ENCODE measurements around the gene TRPM6. TPM values are rescaled to one million over a fixed set of nuclear protein-coding genes. Genes with fewer than 3 reads are reported as not detected.
"Not testable (repeated sequence)": the region's sequence is repeated elsewhere in the genome, so short reads cannot be mapped to it uniquely, and the experiment has no call there.

TRPM6 gene
- total and polyA plus RNA-seq, 2 experiments from 2014 or later: not detected

- H3K27me3 ChIP-seq (replicated peaks; ENCODE audit: insufficient read depth): no peaks in the 10 kb centered on the region
- in situ Hi-C loops (cut with MboI): no loop called here
- no peak overlapping the region for H3K4me2 ChIP-seq (ENCODE audit: unreplicated experiment)
- no peak overlapping the region for H3K27ac ChIP-seq
- H3K79me2 ChIP-seq (ENCODE audit: insufficient read depth): no peaks in the 10 kb centered on the region
- H3K9ac ChIP-seq: no peak overlapping the region
- TF ChIP-seq EZH2 (IDR thresholded peaks at IDR 0.05; ENCODE audit: insufficient read depth, poor library complexity, severe bottlenecking): no peak
- no peak for TF ChIP-seq EZH2phosphoT487 (IDR thresholded peaks at IDR 0.05; ENCODE audit: insufficient read depth, low read depth)
- no peaks in the 10 kb centered on the region for H3K4me1 ChIP-seq (ENCODE audit: insufficient read depth)
- no peak for DNase-seq
- H4K20me1 ChIP-seq (ENCODE audit: insufficient read depth): no peaks in the 10 kb centered on the region
- no peaks in the 10 kb centered on the region for H3K9me2 ChIP-seq (ENCODE audit: insufficient read depth)
- 50 to 53% methylated on average over 6 of the region's 6 CpGs for WGBS, 2 experiments (ENCODE audit: low coverage in 1 of 2, low lambda C conversion rate in 2 of 2, missing lambda C conversion rate in 2 of 2)
- no peaks in the 10 kb centered on the region for H3K9me3 ChIP-seq (ENCODE audit: low read depth)
- H3K36me3 ChIP-seq (ENCODE audit: low read depth): no peaks in the 10 kb centered on the region
- no peak overlapping the region for H3K4me3 ChIP-seq
- H2AFZ ChIP-seq: no peak overlapping the region
- no peaks in the 10 kb centered on the region for H3F3A ChIP-seq (ENCODE audit: insufficient read depth)
Measured at GRCh38 chr9:74855072-74855471, 32.6 kb downstream of the TRPM6 start.

- 77 to 81% methylated on average over 5 to 36 of the region's 36 CpGs for WGBS, 2 experiments (ENCODE audit: low coverage in 1 of 2, low lambda C conversion rate in 2 of 2, missing lambda C conversion rate in 2 of 2)
- not testable (repeated sequence) for H3K9me3 ChIP-seq (ENCODE audit: low read depth)
Measured at GRCh38 chr9:74853024-74853423, 34.7 kb downstream of the TRPM6 start.

GRCh38 chr9:74848153-74848525 is 39.6 kb downstream of the TRPM6 start:
- TF ChIP-seq EZH2phosphoT487 (IDR thresholded peaks at IDR 0.05; ENCODE audit: insufficient read depth, low read depth): no peak
- TF ChIP-seq EZH2 (IDR thresholded peaks at IDR 0.05; ENCODE audit: insufficient read depth, poor library complexity, severe bottlenecking): no peak
- Histone ChIP-seq H3K4me1 (ENCODE audit: insufficient read depth) (no peaks in the 10 kb centered on the region), H3K36me3 (ENCODE audit: low read depth) (no peaks in the 10 kb centered on the region), H3K9me3 (ENCODE audit: low read depth) (no peaks in the 10 kb centered on the region), H2AFZ (no peak overlapping the region), H3F3A (ENCODE audit: insufficient read depth) (no peaks in the 10 kb centered on the region), H4K20me1 (ENCODE audit: insufficient read depth) (no peaks in the 10 kb centered on the region), H3K27me3 (replicated peaks; ENCODE audit: insufficient read depth) (no peaks in the 10 kb centered on the region), H3K4me2 (ENCODE audit: unreplicated experiment) (no peak overlapping the region), H3K79me2 (ENCODE audit: insufficient read depth) (no peaks in the 10 kb centered on the region), H3K27ac (no peak overlapping the region), H3K9me2 (ENCODE audit: insufficient read depth) (no peaks in the 10 kb centered on the region), H3K4me3 (no peak overlapping the region), H3K9ac (no peak overlapping the region)
- no peak for DNase-seq
- in situ Hi-C loops (cut with MboI): no loop called here
- WGBS, 2 experiments (ENCODE audit: low coverage in 1 of 2, low lambda C conversion rate in 2 of 2, missing lambda C conversion rate in 2 of 2): 20 to 22% methylated on average over 4 of the region's 4 CpGs

More at GRCh38 chr9:74853024-74853423, 34.7 kb downstream of the TRPM6 start:
- DNase-seq; H3K79me2 ChIP-seq (ENCODE audit: insufficient read depth); H3F3A ChIP-seq (ENCODE audit: insufficient read depth); H3K27me3 ChIP-seq (replicated peaks; ENCODE audit: insufficient read depth); H3K4me3 ChIP-seq; H3K9me2 ChIP-seq (ENCODE audit: insufficient read depth); H3K36me3 ChIP-seq (ENCODE audit: low read depth); in situ Hi-C loops (cut with MboI); H3K4me2 ChIP-seq (ENCODE audit: unreplicated experiment); H4K20me1 ChIP-seq (ENCODE audit: insufficient read depth); H2AFZ ChIP-seq; H3K27ac ChIP-seq; H3K4me1 ChIP-seq (ENCODE audit: insufficient read depth); H3K9ac ChIP-seq: not testable (repeated sequence)

- no peak for DNase-seq
- Histone ChIP-seq H3K4me1 (ENCODE audit: insufficient read depth) (no peaks in the 10 kb centered on the region), H3K27ac (no peak overlapping the region), H3K9me3 (ENCODE audit: low read depth) (no peaks in the 10 kb centered on the region), H3F3A (ENCODE audit: insufficient read depth) (no peaks in the 10 kb centered on the region), H3K9ac (no peak overlapping the region), H3K79me2 (ENCODE audit: insufficient read depth) (no peaks in the 10 kb centered on the region), H3K36me3 (ENCODE audit: low read depth) (no peaks in the 10 kb centered on the region), H2AFZ (no peak overlapping the region), H3K9me2 (ENCODE audit: insufficient read depth) (no peaks in the 10 kb centered on the region), H3K4me3 (no peak overlapping the region), H3K4me2 (ENCODE audit: unreplicated experiment) (no peak overlapping the region), H4K20me1 (ENCODE audit: insufficient read depth) (no peaks in the 10 kb centered on the region), H3K27me3 (replicated peaks; ENCODE audit: insufficient read depth) (no peaks in the 10 kb centered on the region)
- TF ChIP-seq EZH2phosphoT487 (IDR thresholded peaks at IDR 0.05; ENCODE audit: insufficient read depth, low read depth) (no peak), EZH2 (IDR thresholded peaks at IDR 0.05; ENCODE audit: insufficient read depth, poor library complexity, severe bottlenecking) (no peak)
- 41 to 43% methylated on average over 5 of the region's 5 CpGs for WGBS, 2 experiments (ENCODE audit: low coverage in 1 of 2, low lambda C conversion rate in 2 of 2, missing lambda C conversion rate in 2 of 2)
- in situ Hi-C loops (cut with MboI): no loop called here
Measured at GRCh38 chr9:74847478-74848152, 40.1 kb downstream of the TRPM6 start.

GRCh38 chr9:74846766-74847165 is 41.0 kb downstream of the TRPM6 start:
- in situ Hi-C loops (cut with MboI): no loop called here
- no peak overlapping the region for H3K4me3 ChIP-seq
- no peaks in the 10 kb centered on the region for H3K4me1 ChIP-seq (ENCODE audit: insufficient read depth)
- no peaks in the 10 kb centered on the region for H4K20me1 ChIP-seq (ENCODE audit: insufficient read depth)
- peak; percentile 19 for DNase-seq
- TF ChIP-seq EZH2 (IDR thresholded peaks at IDR 0.05; ENCODE audit: insufficient read depth, poor library complexity, severe bottlenecking): no peak
- TF ChIP-seq EZH2phosphoT487 (IDR thresholded peaks at IDR 0.05; ENCODE audit: insufficient read depth, low read depth): no peak
- no peaks in the 10 kb centered on the region for H3K79me2 ChIP-seq (ENCODE audit: insufficient read depth)
- H3K27me3 ChIP-seq (replicated peaks; ENCODE audit: insufficient read depth): no peaks in the 10 kb centered on the region
- H3K9me3 ChIP-seq (ENCODE audit: low read depth): no peaks in the 10 kb centered on the region
- H3K9ac ChIP-seq: no peak overlapping the region
- H2AFZ ChIP-seq: no peak overlapping the region
- no peak overlapping the region for H3K27ac ChIP-seq
- H3K4me2 ChIP-seq (ENCODE audit: unreplicated experiment): no peak overlapping the region
- 49 to 52% methylated on average over 6 of the region's 6 CpGs for whole genome bisulfite sequencing, 2 experiments (ENCODE audit: low coverage in 1 of 2, low lambda C conversion rate in 2 of 2, missing lambda C conversion rate in 2 of 2)
- H3K36me3 ChIP-seq (ENCODE audit: low read depth): no peaks in the 10 kb centered on the region
- H3F3A ChIP-seq (ENCODE audit: insufficient read depth): no peaks in the 10 kb centered on the region
- no peaks in the 10 kb centered on the region for H3K9me2 ChIP-seq (ENCODE audit: insufficient read depth)
